Upper lobe of right lung (tissue), 1 donor: Measurements from ENCODE around the gene PDCD7. TPM values are rescaled to one million over a fixed set of nuclear protein-coding genes. Genes with fewer than 3 reads are reported as not detected.
A peak's percentile ranks its signal among the peaks of the same experiment; 100 is the strongest.

ENCODE experiments used
- ATAC-seq: fragments of 200-7000 bp; cut with Tn5 transposase; one replicate; pipeline ENCODE4 v1.9.1; 2020; ENCODE audit warnings: mild to moderate bottlenecking, moderate library complexity
- DNase-seq: peaks from one replicate; pipeline ENCODE4 v3.0.0-alpha.2; 2020
- H3K27ac ChIP-seq: fragments of 200-600 bp; one replicate; pipeline ENCODE4 v1.8.0; 2022
- H3K27me3 ChIP-seq: fragments of 200-600 bp; one replicate; pipeline ENCODE4 v1.8.0; 2022; ENCODE audit warnings: mild to moderate bottlenecking
- H3K36me3 ChIP-seq: fragments of 200-600 bp; one replicate; pipeline ENCODE4 v1.8.0; 2022
- H3K4me1 ChIP-seq: fragments of 200-600 bp; one replicate; pipeline ENCODE4 v1.8.0; 2022
- H3K4me3 ChIP-seq: fragments of 200-600 bp; one replicate; pipeline ENCODE4 v1.8.0; 2022; ENCODE audit warnings: mild to moderate bottlenecking
- H3K9me3 ChIP-seq: fragments of 200-600 bp; one replicate; pipeline ENCODE4 v1.8.0; 2022
- intact Hi-C: fragments of 100-400 bp; cut with DNase I; formaldehyde crosslinking; loops from one replicate; pipeline ENCODE4 v1.11.0; 2022
- total RNA-seq: library from RNA; stranded (reverse); fragmentation: NEBNext Ultra II Directional; extraction: Animal tissue kit (Norgen Biotek cat#: 25700); gene quantifications from one replicate; pipeline ENCODE4 v1.2.1, GENCODE V29; 2021
- TF ChIP-seq, protein P1 (sequence below): fragments of 200-600 bp; IDR thresholded peaks from one replicate; pipeline ENCODE4 v1.8.0; 2022; ENCODE audit warnings: antibody characterized with exemption
- donor health status: DM: no; HTN: yes; CAD: no; lungs with severe emphysema.

Gene PDCD7
- total RNA-seq, 1 donor from 2014 or later = 29.4 TPM

GRCh38 chr15:65082303-65082953 lies 51.2 kb downstream of the PDCD7 start:
- Histone ChIP-seq H3K4me1 (peaks cover 64% of the 10 kb centered on the region), H3K27ac (peak overlapping the region; percentile 65), H3K9me3 (no peaks in the 10 kb centered on the region), H3K27me3 (no peaks in the 10 kb centered on the region), H3K4me3 (no peak overlapping the region), H3K36me3 (no peaks in the 10 kb centered on the region)
- TF ChIP-seq, protein P1, sequence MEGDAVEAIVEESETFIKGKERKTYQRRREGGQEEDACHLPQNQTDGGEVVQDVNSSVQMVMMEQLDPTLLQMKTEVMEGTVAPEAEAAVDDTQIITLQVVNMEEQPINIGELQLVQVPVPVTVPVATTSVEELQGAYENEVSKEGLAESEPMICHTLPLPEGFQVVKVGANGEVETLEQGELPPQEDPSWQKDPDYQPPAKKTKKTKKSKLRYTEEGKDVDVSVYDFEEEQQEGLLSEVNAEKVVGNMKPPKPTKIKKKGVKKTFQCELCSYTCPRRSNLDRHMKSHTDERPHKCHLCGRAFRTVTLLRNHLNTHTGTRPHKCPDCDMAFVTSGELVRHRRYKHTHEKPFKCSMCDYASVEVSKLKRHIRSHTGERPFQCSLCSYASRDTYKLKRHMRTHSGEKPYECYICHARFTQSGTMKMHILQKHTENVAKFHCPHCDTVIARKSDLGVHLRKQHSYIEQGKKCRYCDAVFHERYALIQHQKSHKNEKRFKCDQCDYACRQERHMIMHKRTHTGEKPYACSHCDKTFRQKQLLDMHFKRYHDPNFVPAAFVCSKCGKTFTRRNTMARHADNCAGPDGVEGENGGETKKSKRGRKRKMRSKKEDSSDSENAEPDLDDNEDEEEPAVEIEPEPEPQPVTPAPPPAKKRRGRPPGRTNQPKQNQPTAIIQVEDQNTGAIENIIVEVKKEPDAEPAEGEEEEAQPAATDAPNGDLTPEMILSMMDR = no peak
- DNase-seq (peak; percentile 67), ATAC-seq (peak; percentile 34)
- intact Hi-C loops = no loop called here

DNA sequence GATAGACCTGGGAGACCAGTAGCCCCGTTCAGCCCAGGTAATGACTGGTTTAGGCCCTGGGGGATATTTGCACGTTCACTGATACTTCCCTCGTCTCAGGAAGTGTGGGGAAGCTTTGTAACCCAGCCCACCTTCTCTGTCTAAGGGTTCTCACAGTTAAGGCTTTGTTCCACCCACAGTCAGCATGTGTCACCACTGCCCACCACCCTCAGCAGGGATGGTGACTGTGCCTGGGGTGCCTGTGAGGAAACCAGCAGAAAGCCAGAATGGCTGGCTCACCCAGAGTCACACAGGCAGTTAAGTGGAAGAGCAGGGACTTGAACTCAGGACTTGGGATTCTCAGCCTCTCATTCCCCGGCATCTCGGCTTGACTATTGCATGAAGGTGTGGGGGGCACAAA lies 51.9 kb downstream of the PDCD7 start:
- no peaks in the 10 kb centered on the region for H3K9me3 ChIP-seq
- H3K4me3 ChIP-seq = no peak overlapping the region
- H3K4me1 ChIP-seq = peaks cover 59% of the 10 kb centered on the region
- TF ChIP-seq, protein P1 = no peak
- DNase-seq = no peak
- H3K36me3 ChIP-seq = no peaks in the 10 kb centered on the region
- H3K27me3 ChIP-seq = no peaks in the 10 kb centered on the region
- intact Hi-C loops = no loop called here
- H3K27ac ChIP-seq = peak overlapping the region; percentile 44
- ATAC-seq = no peak

DNA sequence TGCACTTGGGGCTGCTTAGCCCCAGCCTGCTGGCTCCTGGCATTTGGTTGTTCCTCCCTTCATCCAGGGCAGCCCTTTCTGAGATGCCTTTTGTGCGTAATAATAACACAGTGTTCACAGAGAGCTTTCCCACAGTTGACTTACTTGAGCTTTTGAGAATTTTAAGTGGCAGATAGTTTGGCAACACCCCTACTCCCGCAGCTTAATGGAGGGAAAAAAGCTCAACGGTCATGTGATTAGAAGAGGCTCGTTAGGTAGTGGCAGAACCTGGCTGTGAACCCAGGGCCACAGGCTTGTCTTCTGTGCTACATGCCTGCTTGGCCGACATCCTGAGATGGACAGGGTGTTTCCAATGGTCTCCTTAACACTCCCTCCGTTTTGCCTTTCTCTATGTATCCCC lies 52.3 kb downstream of the PDCD7 start:
- DNase-seq (no peak), ATAC-seq (peak; percentile 55)
- no peaks in the 10 kb centered on the region for H3K36me3 ChIP-seq
- peaks cover 55% of the 10 kb centered on the region for H3K4me1 ChIP-seq
- TF ChIP-seq, protein P1 = no peak
- intact Hi-C loops = no loop called here
- H3K9me3 ChIP-seq = no peaks in the 10 kb centered on the region
- no peaks in the 10 kb centered on the region for H3K27me3 ChIP-seq
- peak overlapping the region; percentile 44 for H3K27ac ChIP-seq
- no peak overlapping the region for H3K4me3 ChIP-seq

DNA sequence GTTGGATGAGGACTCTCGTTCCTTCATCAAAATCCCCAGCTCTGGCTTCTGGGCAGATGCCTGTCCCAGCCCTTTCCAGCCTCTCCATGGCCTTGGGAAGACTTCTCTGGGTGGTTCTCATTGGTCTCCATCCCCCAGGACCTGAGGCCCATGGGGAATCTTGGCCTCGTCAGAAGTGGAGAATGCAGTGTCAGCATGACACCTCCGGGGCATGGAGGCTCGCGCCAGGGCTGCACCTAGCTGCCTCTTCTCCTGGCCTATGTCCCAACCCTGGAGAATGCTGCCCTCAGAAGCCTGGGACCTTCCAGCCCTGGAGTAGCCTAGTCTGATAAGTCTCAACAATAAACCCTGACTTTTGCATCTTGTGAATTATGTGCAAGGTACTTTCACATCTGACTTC lies 54.0 kb downstream of the PDCD7 start:
- H3K27ac ChIP-seq = no peak overlapping the region
- TF ChIP-seq, protein P1 = no peak
- DNase-seq (no peak), ATAC-seq (no peak)
- H3K4me3 ChIP-seq = no peak overlapping the region
- no peaks in the 10 kb centered on the region for H3K27me3 ChIP-seq
- peaks cover 38% of the 10 kb centered on the region for H3K4me1 ChIP-seq
- H3K9me3 ChIP-seq = no peaks in the 10 kb centered on the region
- H3K36me3 ChIP-seq = no peaks in the 10 kb centered on the region
- intact Hi-C loops = no loop called here

DNA sequence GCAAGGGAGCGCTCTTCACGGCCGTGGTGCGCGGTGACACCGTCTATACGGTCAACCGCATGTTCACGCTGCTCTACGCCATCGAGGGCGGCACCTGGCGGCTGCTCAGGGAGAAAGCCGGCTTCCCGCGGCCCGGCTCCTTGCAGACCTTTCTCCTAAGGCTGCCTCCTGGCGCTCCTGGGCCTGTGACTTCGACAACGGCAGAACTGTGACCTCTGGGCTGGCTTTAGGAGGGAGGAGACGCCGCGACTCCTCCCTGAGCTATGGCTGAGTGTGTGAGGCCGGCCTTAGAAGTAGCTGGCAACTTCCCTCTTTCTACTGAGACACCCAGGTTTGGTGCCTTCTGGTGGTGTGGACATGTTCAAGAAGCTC lies 55.6 kb downstream of the PDCD7 start:
- H3K4me3 ChIP-seq = no peak overlapping the region
- peaks cover 24% of the 10 kb centered on the region for H3K4me1 ChIP-seq
- intact Hi-C loops = no loop called here
- no peaks in the 10 kb centered on the region for H3K9me3 ChIP-seq
- no peaks in the 10 kb centered on the region for H3K27me3 ChIP-seq
- no peaks in the 10 kb centered on the region for H3K36me3 ChIP-seq
- DNase-seq (peak; percentile 86), ATAC-seq (peak; percentile 77)
- no peak overlapping the region for H3K27ac ChIP-seq
- TF ChIP-seq, protein P1 = peak; percentile 48
